ENCODE measurements around the gene NRG3. TPM values are rescaled to one million over a fixed set of nuclear protein-coding genes. Genes with fewer than 3 reads are reported as not detected.

The NRG3 gene
- total RNA-seq, 1 experiment from 2014 or later: 0.08 TPM

DNA sequence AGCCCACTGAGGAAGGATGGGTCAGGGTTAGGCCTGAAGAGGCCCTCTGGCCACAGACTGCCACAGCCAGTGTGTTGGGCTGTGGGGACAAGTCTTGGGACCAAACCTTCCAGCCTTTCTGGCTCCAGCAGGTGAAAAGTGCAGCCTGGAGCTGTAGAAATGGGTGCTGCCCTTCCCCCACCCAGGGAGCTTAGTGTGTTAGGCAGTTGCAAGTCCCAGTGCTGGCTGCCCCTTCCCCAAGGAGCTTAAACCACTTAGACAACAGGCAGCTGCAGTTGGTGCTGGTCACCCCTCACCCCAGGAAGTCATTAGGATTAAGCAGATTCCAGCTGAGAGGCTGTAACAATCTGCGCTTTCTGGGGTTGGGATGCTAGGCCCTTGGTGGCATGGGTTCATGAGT lies 563.3 kb downstream of the NRG3 start:
- TF ChIP-seq REST (IDR thresholded peaks at IDR 0.05; ENCODE audit: insufficient read depth in 1 of 2, low read depth in 2 of 2, low read length in 1 of 2): no peak
- TF ChIP-seq TCF7L2 (IDR thresholded peaks at IDR 0.05; ENCODE audit: low read depth, low read length): no peak
- TF ChIP-seq POLR2AphosphoS5 (IDR thresholded peaks at IDR 0.05; ENCODE audit: low read depth, low read length): no peak
- TF ChIP-seq SIN3A (IDR thresholded peaks at IDR 0.05; ENCODE audit: borderline replicate concordance, insufficient read depth, low read depth, low read length): no peak
- TF ChIP-seq CTCF (IDR thresholded peaks at IDR 0.05): no peak
- H3K9me3 ChIP-seq (ENCODE audit: control insufficient read depth, insufficient read depth, low read depth, low read length): no peaks in the 10 kb centered on the region
- H3K27ac ChIP-seq (ENCODE audit: low read length): no peak overlapping the region
- in situ Hi-C loops (cut with HindIII; ENCODE audit: low pct_unique_long_range_greater_than_20kb, low sequenced_read_pairs) (no loop called here), intact Hi-C loops (cut with micrococcal nuclease; ENCODE audit: unreplicated experiment) (no loop called here)
- DNase-seq (ENCODE audit: low read depth, low spot score) (no peak), ATAC-seq (no peak)
- no peaks in the 10 kb centered on the region for H3K4me1 ChIP-seq (ENCODE audit: control insufficient read depth, insufficient read depth, low read length)
- ChIA-PET CTCF (no interaction called here), POLR2A (no interaction called here)
- H3K4me3 ChIP-seq (ENCODE audit: low read depth in 2 of 2, low read length in 2 of 2): no peak overlapping the region
- no TSS peak for BruUV-seq (replicated peaks)
- no peaks in the 10 kb centered on the region for H3K27me3 ChIP-seq (ENCODE audit: control insufficient read depth, insufficient read depth, low read length)
- H3K36me3 ChIP-seq (ENCODE audit: control insufficient read depth, insufficient read depth, low read length): no peaks in the 10 kb centered on the region

DNA sequence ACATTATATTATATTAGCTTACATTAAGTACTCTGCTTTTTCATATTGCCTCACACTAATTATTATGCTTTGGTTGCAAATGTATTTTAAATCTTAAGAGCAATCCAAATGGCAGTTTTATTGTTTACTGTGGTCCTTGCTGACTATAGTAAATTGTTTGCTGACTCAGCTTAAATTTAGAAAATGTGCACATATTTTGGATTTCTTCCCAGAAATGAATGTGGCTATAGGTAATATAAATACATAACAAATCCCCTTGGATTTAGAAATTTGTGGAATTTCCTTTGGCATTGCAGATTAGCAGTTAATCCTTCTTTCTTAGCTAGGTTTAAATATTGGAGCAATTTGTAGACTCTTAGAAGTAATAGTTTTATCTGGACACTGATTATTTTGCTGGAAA lies 565.8 kb downstream of the NRG3 start:
- no peak for ATAC-seq
- no peaks in the 10 kb centered on the region for H3K27me3 ChIP-seq (ENCODE audit: control insufficient read depth, insufficient read depth, low read length)
- no peak for DNase-seq (ENCODE audit: low read depth, low spot score)
- no peaks in the 10 kb centered on the region for H3K9me3 ChIP-seq (ENCODE audit: control insufficient read depth, insufficient read depth, low read depth, low read length)
- no TSS peak for BruUV-seq (replicated peaks)
- no peaks in the 10 kb centered on the region for H3K36me3 ChIP-seq (ENCODE audit: control insufficient read depth, insufficient read depth, low read length)
- no peak overlapping the region for H3K27ac ChIP-seq (ENCODE audit: low read length)
- POLR2A ChIA-PET: no interaction called here
- TF ChIP-seq REST (IDR thresholded peaks at IDR 0.05; ENCODE audit: insufficient read depth in 1 of 2, low read depth in 2 of 2, low read length in 1 of 2): no peak
- CTCF ChIA-PET: no interaction called here
- intact Hi-C loops (cut with micrococcal nuclease; ENCODE audit: unreplicated experiment) (no loop called here), in situ Hi-C loops (cut with HindIII; ENCODE audit: low pct_unique_long_range_greater_than_20kb, low sequenced_read_pairs) (no loop called here)
- no peaks in the 10 kb centered on the region for H3K4me1 ChIP-seq (ENCODE audit: control insufficient read depth, insufficient read depth, low read length)
- H3K4me3 ChIP-seq (ENCODE audit: low read depth in 2 of 2, low read length in 2 of 2): no peak overlapping the region

Measured in Panc1 (cell line).